ENCODE results near the gene CENPC. TPM values are rescaled to one million over a fixed set of nuclear protein-coding genes. Genes with fewer than 3 reads are reported as not detected.

The CENPC gene
- total RNA-seq, 1 experiment from 2014 or later = 19.1 TPM

DNA sequence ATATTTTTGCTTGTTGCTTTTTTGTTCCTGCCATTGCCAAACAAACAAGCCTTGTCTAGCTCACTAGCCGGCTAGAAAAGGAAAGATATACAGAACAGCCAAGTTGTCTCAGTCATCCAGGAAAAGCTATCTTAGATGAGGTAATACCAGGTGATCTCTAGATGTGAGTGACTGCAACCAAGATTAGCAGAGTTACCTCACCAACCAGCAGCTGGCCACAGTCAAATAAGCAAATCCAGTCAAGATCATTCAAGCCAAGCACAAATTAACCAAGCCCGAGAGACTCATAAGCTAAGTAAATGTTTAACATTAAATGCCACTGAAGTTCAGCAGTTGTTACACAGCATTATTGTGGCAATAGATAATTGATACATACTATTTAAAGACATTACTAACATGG is 108.6 kb downstream of the CENPC start (continued):
- no peak for TF ChIP-seq MXD4 (CRISPR knock-in tag; IDR thresholded peaks at IDR 0.05; ENCODE audit: borderline replicate concordance)
- TF ChIP-seq, protein P1, sequence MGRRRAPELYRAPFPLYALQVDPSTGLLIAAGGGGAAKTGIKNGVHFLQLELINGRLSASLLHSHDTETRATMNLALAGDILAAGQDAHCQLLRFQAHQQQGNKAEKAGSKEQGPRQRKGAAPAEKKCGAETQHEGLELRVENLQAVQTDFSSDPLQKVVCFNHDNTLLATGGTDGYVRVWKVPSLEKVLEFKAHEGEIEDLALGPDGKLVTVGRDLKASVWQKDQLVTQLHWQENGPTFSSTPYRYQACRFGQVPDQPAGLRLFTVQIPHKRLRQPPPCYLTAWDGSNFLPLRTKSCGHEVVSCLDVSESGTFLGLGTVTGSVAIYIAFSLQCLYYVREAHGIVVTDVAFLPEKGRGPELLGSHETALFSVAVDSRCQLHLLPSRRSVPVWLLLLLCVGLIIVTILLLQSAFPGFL (CRISPR knock-in tag; IDR thresholded peaks at IDR 0.05; ENCODE audit: borderline replicate concordance) = no peak
- no peak for TF ChIP-seq ELF4 (CRISPR knock-in tag; IDR thresholded peaks at IDR 0.05; ENCODE audit: low read depth)
- no peak for TF ChIP-seq RORB (CRISPR knock-in tag; IDR thresholded peaks at IDR 0.05)
- TF ChIP-seq, protein P2, sequence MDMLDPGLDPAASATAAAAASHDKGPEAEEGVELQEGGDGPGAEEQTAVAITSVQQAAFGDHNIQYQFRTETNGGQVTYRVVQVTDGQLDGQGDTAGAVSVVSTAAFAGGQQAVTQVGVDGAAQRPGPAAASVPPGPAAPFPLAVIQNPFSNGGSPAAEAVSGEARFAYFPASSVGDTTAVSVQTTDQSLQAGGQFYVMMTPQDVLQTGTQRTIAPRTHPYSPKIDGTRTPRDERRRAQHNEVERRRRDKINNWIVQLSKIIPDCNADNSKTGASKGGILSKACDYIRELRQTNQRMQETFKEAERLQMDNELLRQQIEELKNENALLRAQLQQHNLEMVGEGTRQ (CRISPR knock-in tag; IDR thresholded peaks at IDR 0.05) = no peak
- TF ChIP-seq, protein P3, sequence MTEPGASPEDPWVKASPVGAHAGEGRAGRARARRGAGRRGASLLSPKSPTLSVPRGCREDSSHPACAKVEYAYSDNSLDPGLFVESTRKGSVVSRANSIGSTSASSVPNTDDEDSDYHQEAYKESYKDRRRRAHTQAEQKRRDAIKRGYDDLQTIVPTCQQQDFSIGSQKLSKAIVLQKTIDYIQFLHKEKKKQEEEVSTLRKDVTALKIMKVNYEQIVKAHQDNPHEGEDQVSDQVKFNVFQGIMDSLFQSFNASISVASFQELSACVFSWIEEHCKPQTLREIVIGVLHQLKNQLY (CRISPR knock-in tag; IDR thresholded peaks at IDR 0.05) = no peak

DNA sequence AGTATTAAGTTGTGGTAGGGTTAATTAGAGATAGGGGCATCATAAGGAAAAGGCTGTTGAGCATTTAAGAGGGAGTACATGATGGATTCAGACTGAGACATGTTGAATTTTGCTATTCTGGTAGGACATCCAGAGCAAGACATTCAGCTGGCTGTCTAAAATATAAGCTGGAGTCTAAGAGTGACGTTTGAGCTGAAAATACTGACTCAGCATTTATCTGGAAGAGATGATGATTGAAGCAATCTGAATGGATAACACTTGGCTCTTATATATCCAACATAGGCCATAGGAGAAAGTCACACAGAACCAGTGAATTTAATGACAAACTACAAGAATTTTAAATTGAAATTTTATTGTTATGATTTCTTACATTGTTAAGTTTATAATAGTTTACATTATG is 114.3 kb downstream of the CENPC start:
- CTCF ChIA-PET = no interaction called here
- POLR2A ChIA-PET = no interaction called here
- H3K9me3 Mint-ChIP-seq = peaks cover 9% of the 10 kb centered on the region
- H3K4me3 Mint-ChIP-seq = no peak overlapping the region
- DNase-seq (ENCODE audit: low spot score) (no peak), ATAC-seq (no peak)
- H3K27me3 Mint-ChIP-seq (ENCODE audit: low read depth) = no peaks in the 10 kb centered on the region
- no peaks in the 10 kb centered on the region; the same call in 1 of the 2 replicates for H3K4me1 Mint-ChIP-seq
- TF ChIP-seq, protein P4, sequence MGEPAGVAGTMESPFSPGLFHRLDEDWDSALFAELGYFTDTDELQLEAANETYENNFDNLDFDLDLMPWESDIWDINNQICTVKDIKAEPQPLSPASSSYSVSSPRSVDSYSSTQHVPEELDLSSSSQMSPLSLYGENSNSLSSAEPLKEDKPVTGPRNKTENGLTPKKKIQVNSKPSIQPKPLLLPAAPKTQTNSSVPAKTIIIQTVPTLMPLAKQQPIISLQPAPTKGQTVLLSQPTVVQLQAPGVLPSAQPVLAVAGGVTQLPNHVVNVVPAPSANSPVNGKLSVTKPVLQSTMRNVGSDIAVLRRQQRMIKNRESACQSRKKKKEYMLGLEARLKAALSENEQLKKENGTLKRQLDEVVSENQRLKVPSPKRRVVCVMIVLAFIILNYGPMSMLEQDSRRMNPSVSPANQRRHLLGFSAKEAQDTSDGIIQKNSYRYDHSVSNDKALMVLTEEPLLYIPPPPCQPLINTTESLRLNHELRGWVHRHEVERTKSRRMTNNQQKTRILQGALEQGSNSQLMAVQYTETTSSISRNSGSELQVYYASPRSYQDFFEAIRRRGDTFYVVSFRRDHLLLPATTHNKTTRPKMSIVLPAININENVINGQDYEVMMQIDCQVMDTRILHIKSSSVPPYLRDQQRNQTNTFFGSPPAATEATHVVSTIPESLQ (CRISPR knock-in tag; IDR thresholded peaks at IDR 0.05) = no peak
- TF ChIP-seq PRRX2 (CRISPR knock-in tag; IDR thresholded peaks at IDR 0.05) (no peak), FOXK1 (CRISPR knock-in tag; IDR thresholded peaks at IDR 0.05) (no peak), ZNF317 (CRISPR knock-in tag; IDR thresholded peaks at IDR 0.05; ENCODE audit: borderline replicate concordance, low read depth) (no peak), MXD4 (CRISPR knock-in tag; IDR thresholded peaks at IDR 0.05; ENCODE audit: borderline replicate concordance) (no peak)
- TF ChIP-seq, protein P5, sequence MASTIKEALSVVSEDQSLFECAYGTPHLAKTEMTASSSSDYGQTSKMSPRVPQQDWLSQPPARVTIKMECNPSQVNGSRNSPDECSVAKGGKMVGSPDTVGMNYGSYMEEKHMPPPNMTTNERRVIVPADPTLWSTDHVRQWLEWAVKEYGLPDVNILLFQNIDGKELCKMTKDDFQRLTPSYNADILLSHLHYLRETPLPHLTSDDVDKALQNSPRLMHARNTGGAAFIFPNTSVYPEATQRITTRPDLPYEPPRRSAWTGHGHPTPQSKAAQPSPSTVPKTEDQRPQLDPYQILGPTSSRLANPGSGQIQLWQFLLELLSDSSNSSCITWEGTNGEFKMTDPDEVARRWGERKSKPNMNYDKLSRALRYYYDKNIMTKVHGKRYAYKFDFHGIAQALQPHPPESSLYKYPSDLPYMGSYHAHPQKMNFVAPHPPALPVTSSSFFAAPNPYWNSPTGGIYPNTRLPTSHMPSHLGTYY (CRISPR knock-in tag; IDR thresholded peaks at IDR 0.05) = no peak
- TF ChIP-seq, protein P6, sequence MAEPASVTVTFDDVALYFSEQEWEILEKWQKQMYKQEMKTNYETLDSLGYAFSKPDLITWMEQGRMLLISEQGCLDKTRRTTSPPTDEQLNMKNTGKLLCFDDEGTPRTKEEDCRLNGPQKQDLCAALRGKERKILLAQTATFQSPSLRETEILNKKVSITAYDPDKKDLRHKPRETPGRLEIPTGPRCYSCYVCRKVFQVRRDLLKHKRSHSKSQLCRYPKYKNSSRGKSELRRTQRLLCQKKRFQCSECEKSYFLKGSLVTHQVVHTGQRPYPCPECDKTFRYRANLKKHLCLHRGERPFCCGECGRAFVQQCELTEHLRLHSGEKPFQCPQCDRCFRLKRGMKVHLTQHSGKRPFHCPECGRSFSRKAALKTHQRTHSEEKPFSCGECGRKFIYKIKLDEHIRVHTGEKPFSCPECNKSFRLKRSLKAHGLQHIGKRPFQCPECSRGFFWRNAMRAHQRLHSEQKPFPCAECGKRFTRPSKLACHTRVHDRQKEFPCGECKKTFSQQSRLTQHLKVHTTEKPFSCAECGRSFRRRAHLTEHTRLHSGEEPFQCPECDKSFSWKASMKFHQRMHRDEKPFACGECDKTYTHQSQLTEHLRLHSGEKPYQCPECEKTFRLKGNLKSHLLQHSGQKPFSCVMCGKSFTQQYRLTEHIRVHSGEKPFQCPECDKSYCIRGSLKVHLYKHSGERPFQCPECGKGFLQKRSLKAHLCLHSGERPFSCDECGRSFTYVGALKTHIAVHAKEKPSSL (CRISPR knock-in tag; conservative IDR thresholded peaks at IDR 0.05) = no peak
- TF ChIP-seq, protein P7, sequence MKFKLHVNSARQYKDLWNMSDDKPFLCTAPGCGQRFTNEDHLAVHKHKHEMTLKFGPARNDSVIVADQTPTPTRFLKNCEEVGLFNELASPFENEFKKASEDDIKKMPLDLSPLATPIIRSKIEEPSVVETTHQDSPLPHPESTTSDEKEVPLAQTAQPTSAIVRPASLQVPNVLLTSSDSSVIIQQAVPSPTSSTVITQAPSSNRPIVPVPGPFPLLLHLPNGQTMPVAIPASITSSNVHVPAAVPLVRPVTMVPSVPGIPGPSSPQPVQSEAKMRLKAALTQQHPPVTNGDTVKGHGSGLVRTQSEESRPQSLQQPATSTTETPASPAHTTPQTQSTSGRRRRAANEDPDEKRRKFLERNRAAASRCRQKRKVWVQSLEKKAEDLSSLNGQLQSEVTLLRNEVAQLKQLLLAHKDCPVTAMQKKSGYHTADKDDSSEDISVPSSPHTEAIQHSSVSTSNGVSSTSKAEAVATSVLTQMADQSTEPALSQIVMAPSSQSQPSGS (CRISPR knock-in tag; IDR thresholded peaks at IDR 0.05; ENCODE audit: borderline replicate concordance, low read depth) = no peak
- TF ChIP-seq, protein P8, sequence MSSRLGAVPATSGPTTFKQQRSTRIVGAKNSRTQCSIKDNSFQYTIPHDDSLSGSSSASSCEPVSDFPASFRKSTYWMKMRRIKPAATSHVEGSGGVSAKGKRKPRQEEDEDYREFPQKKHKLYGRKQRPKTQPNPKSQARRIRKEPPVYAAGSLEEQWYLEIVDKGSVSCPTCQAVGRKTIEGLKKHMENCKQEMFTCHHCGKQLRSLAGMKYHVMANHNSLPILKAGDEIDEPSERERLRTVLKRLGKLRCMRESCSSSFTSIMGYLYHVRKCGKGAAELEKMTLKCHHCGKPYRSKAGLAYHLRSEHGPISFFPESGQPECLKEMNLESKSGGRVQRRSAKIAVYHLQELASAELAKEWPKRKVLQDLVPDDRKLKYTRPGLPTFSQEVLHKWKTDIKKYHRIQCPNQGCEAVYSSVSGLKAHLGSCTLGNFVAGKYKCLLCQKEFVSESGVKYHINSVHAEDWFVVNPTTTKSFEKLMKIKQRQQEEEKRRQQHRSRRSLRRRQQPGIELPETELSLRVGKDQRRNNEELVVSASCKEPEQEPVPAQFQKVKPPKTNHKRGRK (CRISPR knock-in tag; IDR thresholded peaks at IDR 0.05; ENCODE audit: borderline replicate concordance) = no peak
- H3K36me3 Mint-ChIP-seq = no peaks in the 10 kb centered on the region
- no peak overlapping the region for H3K27ac Mint-ChIP-seq

All from WTC11 (cell line).